NCI-H2171 (cell line): ENCODE results near the gene MORC2.
A peak's percentile ranks its signal among the peaks of the same experiment; 100 is the strongest.

Experiments used
- DNase-seq: peaks from one replicate; lab custom pipeline; 2025; lab: John Stamatoyannopoulos, UW

The MORC2 gene

DNA sequence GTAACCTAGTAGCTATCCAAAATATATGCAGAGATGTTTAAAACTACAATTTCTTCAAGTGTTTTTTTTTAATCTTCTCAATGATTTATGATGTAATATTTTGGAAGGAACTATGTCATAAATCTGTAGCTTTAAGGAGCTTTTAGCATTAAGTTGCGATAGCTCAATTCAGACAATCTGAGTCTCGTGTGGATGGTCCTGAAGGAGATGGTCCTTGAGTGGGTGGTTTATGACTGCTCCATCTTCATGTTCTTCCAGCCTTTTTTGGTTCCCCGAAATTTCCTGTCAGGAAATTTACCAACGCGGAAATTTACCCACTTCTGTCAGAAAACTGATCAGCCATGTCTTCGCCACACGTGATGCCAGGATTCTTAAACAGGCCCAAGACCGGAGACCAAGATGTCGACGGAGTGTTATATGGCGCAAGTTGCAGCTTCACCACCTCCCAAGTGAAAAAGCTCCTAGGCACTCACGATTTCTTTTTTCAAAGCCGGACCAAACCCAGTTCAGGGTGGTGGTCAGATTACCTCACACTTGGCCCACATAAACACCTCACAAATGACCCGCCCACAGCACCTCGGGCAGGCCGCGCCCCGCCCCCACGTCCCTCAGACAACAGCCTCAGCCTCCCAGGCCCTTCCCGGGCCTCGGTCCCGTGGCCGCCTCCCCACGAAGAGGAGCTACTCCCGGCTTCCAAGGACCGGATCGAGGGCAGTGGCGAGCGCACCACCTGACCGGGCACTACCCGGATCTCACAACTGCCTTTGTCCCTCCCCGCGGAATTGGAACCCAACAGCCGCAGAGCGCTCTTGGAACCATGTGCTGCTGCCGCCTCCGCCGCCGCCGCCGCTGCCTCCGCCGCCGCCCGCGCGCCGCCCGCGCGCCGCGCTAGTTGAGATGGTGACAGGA lies at the start of gene MORC2:
TSS of gene MORC2 (minus strand) at position 760 of the 909 bp plus-strand sequence. CDS start 885 bp downstream, outside the sequence.
- DNase-seq = no peak

GRCh38 chr22:31005535-31005934 lies 37.0 kb upstream of the MORC2 start:
- DNase-seq = no peak

DNA sequence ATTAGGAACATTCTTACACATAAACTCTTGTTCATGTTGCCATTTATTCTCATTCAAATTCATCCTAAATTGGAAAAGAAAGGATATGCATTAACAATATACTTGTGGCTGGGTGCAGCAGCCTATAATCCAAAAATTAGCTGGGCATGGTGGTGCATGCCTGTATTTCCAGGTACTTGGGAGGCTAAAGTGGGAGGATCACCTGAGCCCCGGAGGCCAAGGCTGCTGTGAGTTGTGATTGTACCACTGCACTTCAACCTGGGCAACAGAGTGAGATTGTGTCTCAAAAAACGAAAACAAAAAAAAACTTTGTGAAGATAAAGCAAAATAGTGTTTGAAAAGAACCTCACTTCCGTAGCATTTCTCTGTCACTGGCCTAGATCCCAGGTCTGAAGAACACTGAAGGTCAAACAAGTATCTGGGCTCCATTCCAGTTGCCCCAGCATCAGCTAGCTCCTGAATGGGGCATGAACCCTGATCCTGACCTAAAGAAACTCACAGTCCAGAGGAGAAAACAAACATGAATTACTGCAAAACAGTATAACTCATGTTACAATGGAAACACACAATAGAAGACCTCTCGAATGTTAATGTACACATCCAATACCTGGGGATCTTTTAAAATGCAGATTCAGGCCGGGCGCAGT lies 32.7 kb upstream of the MORC2 start:
- DNase-seq = no peak

DNA sequence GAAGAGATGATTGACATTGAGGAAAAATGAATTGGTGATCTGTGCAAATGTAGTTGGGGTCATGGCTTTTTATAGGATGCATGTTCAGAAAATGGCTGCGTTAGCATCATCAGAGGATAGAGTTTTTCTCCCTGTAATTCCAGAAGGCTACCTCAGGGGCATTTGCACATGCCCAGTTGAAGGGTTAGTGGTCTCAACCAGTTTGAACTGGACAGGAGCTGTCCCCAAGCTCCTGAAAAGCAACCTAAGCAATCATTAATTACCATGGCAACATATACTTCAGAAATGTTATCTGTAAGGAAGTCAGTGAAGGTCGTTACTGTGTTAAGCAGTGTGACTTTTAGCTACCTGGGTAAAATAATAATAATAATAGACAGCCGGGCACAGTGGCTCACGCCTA lies 29.8 kb upstream of the MORC2 start:
- no peak for DNase-seq

GRCh38 chr22:30996462-30996861 lies 27.9 kb upstream of the MORC2 start:
- DNase-seq = no peak

GRCh38 chr22:30994960-30995359 lies 26.4 kb upstream of the MORC2 start:
- DNase-seq = no peak

- no peak for DNase-seq
Measured at GRCh38 chr22:30992565-30992964, 24.0 kb upstream of the MORC2 start.

DNA sequence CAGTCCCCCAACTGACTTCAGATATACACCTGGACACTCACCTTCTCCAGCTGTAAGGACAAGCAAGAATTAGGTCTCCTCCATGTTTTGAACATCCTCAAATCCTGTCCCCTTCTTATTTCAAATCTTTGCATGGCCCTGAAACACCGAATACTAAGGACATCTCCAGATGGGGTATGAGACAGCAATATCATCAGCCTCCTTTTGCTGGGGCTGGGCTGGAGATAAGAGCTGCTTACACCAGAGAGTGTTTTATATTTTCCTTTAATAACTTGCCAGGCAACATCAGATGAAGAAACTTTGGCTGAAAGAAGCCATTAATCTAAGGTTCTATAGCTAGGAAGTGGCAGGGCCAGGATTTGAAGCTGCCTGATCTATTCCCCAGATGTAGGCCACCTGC lies 22.1 kb upstream of the MORC2 start:
- DNase-seq = no peak

GRCh38 chr22:30989474-30989873 lies 20.9 kb upstream of the MORC2 start:
- no peak for DNase-seq

GRCh38 chr22:30985561-30986208 lies 17.1 kb upstream of the MORC2 start:
- DNase-seq = no peak

- no peak for DNase-seq
Measured at GRCh38 chr22:30984317-30984716, 15.7 kb upstream of the MORC2 start.

- no peak for DNase-seq
Measured at GRCh38 chr22:30982512-30982911, 13.9 kb upstream of the MORC2 start.

DNA sequence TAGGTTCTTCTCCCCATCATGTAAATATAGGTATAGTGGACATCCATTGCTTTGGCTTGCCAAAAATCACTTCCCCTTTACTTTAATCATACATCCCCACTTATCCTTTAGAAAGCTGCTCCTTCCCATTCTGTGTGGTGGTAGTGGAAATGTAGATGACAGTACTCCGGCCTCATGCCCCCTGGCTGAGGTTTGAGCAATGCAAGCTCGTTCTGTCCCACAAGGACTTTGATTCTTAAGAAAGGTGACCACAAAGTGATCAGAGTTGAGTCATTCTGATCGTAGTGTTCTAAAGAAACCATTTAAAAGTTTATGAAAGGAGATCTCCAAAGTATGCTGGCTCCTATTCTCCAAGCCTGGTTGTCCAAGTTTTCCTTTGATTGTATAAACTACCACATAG lies 11.4 kb upstream of the MORC2 start:
- no peak for DNase-seq

DNA sequence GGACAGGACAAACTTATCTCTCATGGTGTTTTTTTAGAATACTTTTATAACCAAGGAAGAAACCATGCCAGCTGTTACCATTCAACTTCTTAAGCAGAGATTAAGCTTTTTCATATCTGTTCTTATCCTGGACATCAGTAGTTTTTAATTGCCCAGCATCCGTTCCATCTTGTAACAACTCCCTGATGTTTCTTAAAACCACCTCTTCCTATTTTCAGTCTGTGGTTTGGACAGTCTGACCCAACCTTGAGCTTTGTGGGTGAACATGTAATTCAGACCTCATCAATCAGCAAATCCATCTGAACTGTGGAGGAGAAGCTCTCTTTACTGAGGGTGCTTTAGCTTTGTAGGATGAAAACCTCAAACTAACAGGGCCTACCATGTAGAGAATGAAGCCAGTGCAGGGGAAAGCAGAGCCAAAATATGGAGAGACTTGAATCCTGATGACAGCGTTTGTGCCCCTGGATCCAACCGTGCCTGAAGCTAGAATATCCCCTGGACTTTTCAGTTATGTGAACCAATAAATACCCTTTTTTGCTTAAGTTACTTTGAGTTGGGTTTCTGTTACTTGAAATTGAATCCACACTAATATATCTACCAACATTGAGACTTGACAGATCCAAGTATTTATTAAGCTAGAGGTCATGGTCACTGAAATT lies 9.9 kb upstream of the MORC2 start:
- no peak for DNase-seq

- DNase-seq = no peak
Measured at GRCh38 chr22:30970356-30970746, 1.8 kb upstream of the MORC2 start.

GRCh38 chr22:30969532-30970355 lies 1.2 kb upstream of the MORC2 start:
- no peak for DNase-seq

DNA sequence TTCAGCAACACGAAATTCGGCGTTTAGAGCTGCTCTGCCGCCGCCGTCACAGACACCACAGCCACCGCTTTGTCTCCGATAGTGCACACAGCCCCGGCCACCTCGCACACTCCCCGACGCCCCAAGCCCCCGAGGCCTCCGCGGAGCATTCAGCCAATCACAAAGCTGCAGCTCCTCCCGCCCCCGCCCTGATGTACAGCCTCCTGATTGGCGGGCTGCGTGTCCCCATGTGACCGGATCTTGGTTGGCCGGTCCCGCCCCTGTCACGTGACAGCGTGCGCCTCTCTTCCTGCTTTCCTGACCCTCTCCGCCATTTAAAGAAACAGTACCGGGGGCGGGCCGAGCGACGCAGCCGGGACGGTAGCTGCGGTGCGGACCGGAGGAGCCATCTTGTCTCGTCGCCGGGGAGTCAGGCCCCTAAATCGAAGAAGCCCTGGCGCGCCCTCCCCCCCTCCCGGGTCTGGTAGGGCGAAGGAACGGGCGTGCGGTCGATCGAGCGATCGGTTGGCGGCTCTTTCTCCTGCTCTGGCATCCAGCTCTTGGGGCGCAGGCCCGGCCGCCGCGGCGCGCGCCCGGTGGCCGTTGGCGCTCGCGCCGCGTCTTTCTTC lies 454 bp upstream of the MORC2 start, which contains the start of gene TUG1:
TSS of gene TUG1 (plus strand) at position 342 of the 608 bp plus-strand sequence.
- DNase-seq = peak; percentile 98

- DNase-seq = no peak
Measured at GRCh38 chr22:30964858-30965257, 3.7 kb downstream of the MORC2 start.

- DNase-seq = no peak
Measured at GRCh38 chr22:30955153-30955552, 13.4 kb downstream of the MORC2 start.

GRCh38 chr22:30953206-30953605 lies 15.4 kb downstream of the MORC2 start:
- DNase-seq = no peak
